Upper lobe of left lung (tissue), 6 donors: Measurements from ENCODE around the gene AMD1. TPM values are rescaled to one million over a fixed set of nuclear protein-coding genes. Genes with fewer than 3 reads are reported as not detected.
A peak's percentile ranks its signal among the peaks of the same experiment; 100 is the strongest.

Experiments used
- ATAC-seq, 2 donors: fragments of 200-7000 bp; cut with Tn5 transposase; one replicate each; pipeline ENCODE4 v1.9.1; 2022; ENCODE audit warnings: mild to moderate bottlenecking in 2 of 2, moderate library complexity in 2 of 2; ENCODE audit not compliant: low FRiP score in 2 of 2
- DNase-seq, 2 donors: peaks; one replicate each; pipeline ENCODE4 v3.0.0-alpha.2; 2019 to 2020
- H3K27ac ChIP-seq, 4 donors: fragments of 200-600 bp; sonication (generic); one replicate each; pipeline ENCODE4 v1.5.1; 2016 to 2019
- H3K27me3 ChIP-seq, 4 donors: fragments of 200-600 bp; sonication (generic); one replicate each; pipeline ENCODE4 v1.5.1; 2017 to 2019
- H3K36me3 ChIP-seq, 4 donors: fragments of 200-600 bp; sonication (generic); one replicate each; pipeline ENCODE4 v1.5.1; 2016 to 2019
- H3K4me1 ChIP-seq, 4 donors: fragments of 200-600 bp; sonication (generic); one replicate each; pipeline ENCODE4 v1.5.1; 2018 to 2019
- H3K4me3 ChIP-seq, 4 donors: fragments of 200-600 bp; sonication (generic); one replicate each; pipeline ENCODE4 v1.5.1; 2017 to 2019; ENCODE audit warnings: mild to moderate bottlenecking in 2 of 4, moderate library complexity in 1 of 4
- H3K9me3 ChIP-seq, 4 donors: fragments of 200-600 bp; sonication (generic); one replicate each; pipeline ENCODE4 v1.5.1; 2018 to 2019
- CTCF ChIP-seq, 6 experiments: fragments of 450-650 bp in 4 of 6; fragments of 200-600 bp in 2 of 6; sonication (generic) in 2 of 6; IDR thresholded peaks; one replicate each; pipeline ENCODE4 v1.5.1; 2016 to 2019; ENCODE audit warnings: antibody characterized with exemption in 6 of 6
- EP300 ChIP-seq, 4 donors: sonication (generic); formaldehyde crosslinking; IDR thresholded peaks; one replicate each; pipeline ENCODE4 v1.5.1; 2017; ENCODE audit warnings: antibody characterized with exemption in 4 of 4, control low read depth in 2 of 4
- POLR2A ChIP-seq, 4 donors: fragments of 450-650 bp; IDR thresholded peaks; one replicate each; pipeline ENCODE4 v1.5.1; 2016 to 2017; ENCODE audit warnings: antibody characterized with exemption in 4 of 4, mild to moderate bottlenecking in 2 of 4
- POLR2AphosphoS5 ChIP-seq, 2 donors: sonication (generic); formaldehyde crosslinking; IDR thresholded peaks; one replicate each; pipeline ENCODE4 v1.5.1; 2017; ENCODE audit warnings: antibody characterized with exemption in 2 of 2
- WGBS, 2 donors: methylation state at CpG; one replicate each; pipeline ENCODE4 v1.1.5; 2017 to 2018; 5-methylcytosine and 5-hydroxymethylcytosine counted together
- total RNA-seq, 6 donors: library from RNA; depleted of rRNA in 4 of 6; stranded (reverse); fragments of >200 nt in 4 of 6; gene quantifications; one replicate each; pipeline versions ENCODE4 v1.1.0 to v1.2.1, GENCODE V29; 2016 to 2021
- donor health status: DM: no; HTN: no; CAD: no; lungs with moderate emphysema.
- donor health status: DM: no; HTN: yes; CAD: no; lungs with severe emphysema.

The AMD1 gene
- total RNA-seq, 6 donors from 2014 or later = 57.2 to 132 (median 67.9) TPM

- Histone ChIP-seq H3K4me1 (peaks cover 48 to 65% (median 57%) of the 10 kb centered on the region in 4 donors), H3K27ac (peak overlapping the region; percentile 93 to 98 (median 96)), H3K36me3 (no peaks in the 10 kb centered on the region), H3K4me3 (peak overlapping the region in 3 of 4 donors; percentile 68 to 91 (median 84)), H3K27me3 (no peaks in the 10 kb centered on the region), H3K9me3 (no peaks in the 10 kb centered on the region)
- TF ChIP-seq POLR2A (IDR thresholded peaks at IDR 0.05) = no peak
- TF ChIP-seq CTCF (IDR thresholded peaks at IDR 0.05) = no peak
- no peak for TF ChIP-seq EP300 (IDR thresholded peaks at IDR 0.05)
- no peak for TF ChIP-seq POLR2AphosphoS5 (IDR thresholded peaks at IDR 0.05)
- DNase-seq (no peak), ATAC-seq (no peak)
- 26 to 33% methylated on average over 2 of the region's 2 CpGs for WGBS, 2 donors
Observed at GRCh38 chr6:110877569-110877968, 3.0 kb downstream of the AMD1 start.

- 22 to 25% methylated on average over 10 of the region's 10 CpGs for WGBS, 2 donors
- Histone ChIP-seq H3K27ac (peak overlapping the region in 1 of 4 donors; percentile 13), H3K4me1 (peaks cover 56 to 73% (median 66%) of the 10 kb centered on the region in 4 donors), H3K9me3 (no peaks in the 10 kb centered on the region), H3K36me3 (no peaks in the 10 kb centered on the region), H3K27me3 (no peaks in the 10 kb centered on the region), H3K4me3 (peak overlapping the region in 2 of 4 donors; percentile 8 to 9)
- no peak for ATAC-seq
- TF ChIP-seq CTCF (IDR thresholded peaks at IDR 0.05) (peak in 5 of 6 experiments; percentile 17 to 47 (median 37)), POLR2AphosphoS5 (IDR thresholded peaks at IDR 0.05) (no peak)
- peak in 1 of 2 donors; percentile 33 for DNase-seq
Observed at GRCh38 chr6:110878751-110879522, 4.4 kb downstream of the AMD1 start.

GRCh38 chr6:110880651-110881050 is 6.1 kb downstream of the AMD1 start:
- H3K27me3 ChIP-seq = no peaks in the 10 kb centered on the region
- H3K4me3 ChIP-seq = no peak overlapping the region
- WGBS, 2 donors = 90% methylated on average over 9 of the region's 9 CpGs
- TF ChIP-seq CTCF (IDR thresholded peaks at IDR 0.05) (no peak), POLR2A (IDR thresholded peaks at IDR 0.05) (no peak), POLR2AphosphoS5 (IDR thresholded peaks at IDR 0.05) (no peak), EP300 (IDR thresholded peaks at IDR 0.05) (no peak)
- ATAC-seq (no peak), DNase-seq (no peak)
- peaks cover 59 to 87% (median 72%) of the 10 kb centered on the region in 4 donors for H3K4me1 ChIP-seq
- no peaks in the 10 kb centered on the region for H3K36me3 ChIP-seq
- H3K27ac ChIP-seq = no peak overlapping the region
- H3K9me3 ChIP-seq = no peaks in the 10 kb centered on the region

GRCh38 chr6:110881546-110882273 is 7.1 kb downstream of the AMD1 start:
- H3K27me3 ChIP-seq = no peaks in the 10 kb centered on the region
- H3K9me3 ChIP-seq = no peaks in the 10 kb centered on the region
- peaks cover 57 to 87% (median 69%) of the 10 kb centered on the region in 4 donors for H3K4me1 ChIP-seq
- no peak overlapping the region for H3K4me3 ChIP-seq
- H3K27ac ChIP-seq = no peak overlapping the region
- no peaks in the 10 kb centered on the region for H3K36me3 ChIP-seq
- ATAC-seq = no peak
- no peak for DNase-seq
- TF ChIP-seq EP300 (IDR thresholded peaks at IDR 0.05) (no peak), POLR2AphosphoS5 (IDR thresholded peaks at IDR 0.05) (no peak), POLR2A (IDR thresholded peaks at IDR 0.05) (no peak), CTCF (IDR thresholded peaks at IDR 0.05) (no peak)
- WGBS, 2 donors = 72 to 78% methylated on average over 9 of the region's 9 CpGs
